ENCODE measurements around the gene UBE2QL1. TPM values are rescaled to one million over a fixed set of nuclear protein-coding genes. Genes with fewer than 3 reads are reported as not detected.

UBE2QL1 gene
- total RNA-seq, 1 experiment from 2014 or later: not detected

DNA sequence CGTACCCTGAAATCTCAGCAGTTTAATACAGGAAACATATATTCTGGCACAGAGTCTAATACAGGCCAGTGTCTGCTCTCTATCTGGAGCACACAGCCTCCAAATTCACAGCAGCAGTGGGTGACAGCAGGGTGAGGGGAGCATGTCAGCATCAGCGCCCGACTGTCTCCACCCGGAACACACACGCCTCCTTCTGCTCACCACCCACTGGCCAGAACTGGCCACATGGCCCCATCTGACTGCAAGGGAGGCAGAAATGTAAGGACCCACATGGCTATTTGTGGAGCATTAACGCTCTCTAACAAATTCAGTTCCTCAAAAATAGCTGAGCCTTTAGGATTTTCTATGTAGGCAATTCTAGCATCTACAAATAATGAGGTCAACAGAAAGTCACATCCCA is 24.6 kb downstream of the UBE2QL1 start:
- no peak overlapping the region for H3K4me3 ChIP-seq (ENCODE audit: low read depth, low read length)
- TF ChIP-seq, protein P1, sequence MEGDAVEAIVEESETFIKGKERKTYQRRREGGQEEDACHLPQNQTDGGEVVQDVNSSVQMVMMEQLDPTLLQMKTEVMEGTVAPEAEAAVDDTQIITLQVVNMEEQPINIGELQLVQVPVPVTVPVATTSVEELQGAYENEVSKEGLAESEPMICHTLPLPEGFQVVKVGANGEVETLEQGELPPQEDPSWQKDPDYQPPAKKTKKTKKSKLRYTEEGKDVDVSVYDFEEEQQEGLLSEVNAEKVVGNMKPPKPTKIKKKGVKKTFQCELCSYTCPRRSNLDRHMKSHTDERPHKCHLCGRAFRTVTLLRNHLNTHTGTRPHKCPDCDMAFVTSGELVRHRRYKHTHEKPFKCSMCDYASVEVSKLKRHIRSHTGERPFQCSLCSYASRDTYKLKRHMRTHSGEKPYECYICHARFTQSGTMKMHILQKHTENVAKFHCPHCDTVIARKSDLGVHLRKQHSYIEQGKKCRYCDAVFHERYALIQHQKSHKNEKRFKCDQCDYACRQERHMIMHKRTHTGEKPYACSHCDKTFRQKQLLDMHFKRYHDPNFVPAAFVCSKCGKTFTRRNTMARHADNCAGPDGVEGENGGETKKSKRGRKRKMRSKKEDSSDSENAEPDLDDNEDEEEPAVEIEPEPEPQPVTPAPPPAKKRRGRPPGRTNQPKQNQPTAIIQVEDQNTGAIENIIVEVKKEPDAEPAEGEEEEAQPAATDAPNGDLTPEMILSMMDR (IDR thresholded peaks at IDR 0.05; ENCODE audit: insufficient read depth in 1 of 2, low read depth in 1 of 2, low read length in 1 of 2, severe bottlenecking in 1 of 2, unreplicated experiment in 1 of 2): no peak
- intact Hi-C loops (cut with micrococcal nuclease; ENCODE audit: unreplicated experiment): no loop called here
- Mint-ChIP-seq H3K27ac (ENCODE audit: unreplicated experiment) (no peak overlapping the region), H3K27me3 (ENCODE audit: insufficient read depth, unreplicated experiment) (peaks cover 14% of the 10 kb centered on the region), H3K4me1 (ENCODE audit: low read depth, unreplicated experiment) (peaks cover 8% of the 10 kb centered on the region), H3K36me3 (ENCODE audit: insufficient read depth, unreplicated experiment) (no peaks in the 10 kb centered on the region), H3K9me3 (ENCODE audit: unreplicated experiment) (no peaks in the 10 kb centered on the region), H3K4me3 (ENCODE audit: unreplicated experiment) (no peak overlapping the region)
- H3K4me1 ChIP-seq: no peaks in the 10 kb centered on the region
- ChIA-PET CTCF (no interaction called here), POLR2A (no interaction called here)
- H3K27me3 ChIP-seq (replicated peaks; ENCODE audit: control insufficient read depth, insufficient read depth, low read length): peaks cover 2% of the 10 kb centered on the region; the same call in 1 of the 2 replicates
- BruUV-seq (replicated peaks): no TSS peak
- DNase-seq: no peak
- no peaks in the 10 kb centered on the region for H3K9me3 ChIP-seq
- no peaks in the 10 kb centered on the region for H3K36me3 ChIP-seq (ENCODE audit: control insufficient read depth, insufficient read depth, low read length)

DNA sequence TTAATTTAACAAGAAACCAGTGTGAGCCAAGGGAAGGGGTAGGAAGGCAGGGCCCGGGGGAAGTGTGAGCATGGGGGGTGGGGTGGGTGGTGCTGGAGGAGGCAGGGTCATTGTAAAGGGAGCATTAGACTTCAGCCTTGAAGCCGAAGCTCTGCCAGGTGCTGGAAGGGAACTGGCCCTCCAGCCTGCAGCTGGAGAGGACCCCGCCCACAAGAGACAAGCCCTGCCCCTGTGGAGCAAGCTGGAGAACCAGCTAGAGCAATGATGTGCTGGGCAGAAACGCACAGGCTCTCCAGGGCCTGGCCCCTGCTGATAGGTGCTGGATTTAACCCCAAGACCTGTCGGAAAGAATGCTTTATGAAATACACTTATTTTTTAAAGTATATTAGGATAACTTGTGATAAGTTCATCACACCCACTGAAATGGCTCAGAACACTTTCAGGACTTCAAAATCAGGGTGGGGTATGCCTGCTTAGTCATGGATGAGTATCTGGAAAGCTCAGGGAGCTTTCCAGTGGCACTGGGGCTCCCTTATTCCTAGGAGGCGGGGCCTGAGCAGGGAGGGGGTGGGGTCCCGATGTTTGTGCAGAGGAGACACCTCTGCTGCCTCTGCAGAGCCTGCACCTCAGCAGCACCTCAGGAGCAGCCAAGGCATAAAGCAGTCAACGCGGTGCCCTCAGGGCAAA is 27.1 kb downstream of the UBE2QL1 start:
- no peaks in the 10 kb centered on the region for H3K36me3 ChIP-seq (ENCODE audit: control insufficient read depth, insufficient read depth, low read length)
- H3K27me3 ChIP-seq (replicated peaks; ENCODE audit: control insufficient read depth, insufficient read depth, low read length): peaks cover 2% of the 10 kb centered on the region; the same call in 1 of the 2 replicates
- Mint-ChIP-seq H3K27ac (ENCODE audit: unreplicated experiment) (no peak overlapping the region), H3K4me3 (ENCODE audit: unreplicated experiment) (no peak overlapping the region), H3K4me1 (ENCODE audit: low read depth, unreplicated experiment) (peaks cover 8% of the 10 kb centered on the region), H3K9me3 (ENCODE audit: unreplicated experiment) (no peaks in the 10 kb centered on the region), H3K36me3 (ENCODE audit: insufficient read depth, unreplicated experiment) (no peaks in the 10 kb centered on the region), H3K27me3 (ENCODE audit: insufficient read depth, unreplicated experiment) (peaks cover 15% of the 10 kb centered on the region)
- H3K4me3 ChIP-seq (ENCODE audit: low read depth, low read length): no peak overlapping the region
- POLR2A ChIA-PET: no interaction called here
- no peaks in the 10 kb centered on the region for H3K9me3 ChIP-seq
- TF ChIP-seq, protein P1 (IDR thresholded peaks at IDR 0.05; ENCODE audit: insufficient read depth in 1 of 2, low read depth in 1 of 2, low read length in 1 of 2, severe bottlenecking in 1 of 2, unreplicated experiment in 1 of 2): no peak
- CTCF ChIA-PET: interaction anchor here (0.6 kb wide), 1 partner anchor 178 kb away, joined by 5 read pairs; no protein-coding TSS in a partner anchor
- peak in 1 of 2 experiments; percentile 13 for DNase-seq
- no peaks in the 10 kb centered on the region for H3K4me1 ChIP-seq
- no TSS peak for BruUV-seq (replicated peaks)
- intact Hi-C loops (cut with micrococcal nuclease; ENCODE audit: unreplicated experiment): no loop called here

DNA sequence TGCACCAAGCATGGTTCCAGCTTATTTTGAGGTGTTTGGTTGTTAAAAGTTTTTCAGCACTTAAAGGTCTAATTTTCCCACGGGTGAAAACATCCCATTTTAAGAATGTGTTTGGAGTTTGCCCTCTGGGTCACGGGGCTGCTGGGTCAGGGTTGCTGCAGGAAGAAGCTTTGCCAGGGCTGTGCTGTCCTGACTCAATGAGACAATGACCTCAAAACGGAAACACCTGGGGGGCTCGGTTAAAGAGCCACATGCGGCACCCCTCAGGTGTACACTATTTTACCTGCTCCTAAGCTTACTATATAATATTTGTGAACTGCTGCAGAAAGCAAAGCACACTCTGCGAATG is 27.6 kb downstream of the UBE2QL1 start:
- H3K36me3 ChIP-seq (ENCODE audit: control insufficient read depth, insufficient read depth, low read length): no peaks in the 10 kb centered on the region
- peaks cover 8% of the 10 kb centered on the region for H3K4me1 Mint-ChIP-seq (ENCODE audit: low read depth, unreplicated experiment)
- H3K9me3 ChIP-seq: no peaks in the 10 kb centered on the region
- TF ChIP-seq, protein P1 (IDR thresholded peaks at IDR 0.05; ENCODE audit: insufficient read depth in 1 of 2, low read depth in 1 of 2, low read length in 1 of 2, severe bottlenecking in 1 of 2, unreplicated experiment in 1 of 2): no peak
- DNase-seq: no peak
- CTCF ChIA-PET: interaction anchor here (0.6 kb wide), 1 partner anchor 178 kb away, joined by 5 read pairs; no protein-coding TSS in a partner anchor
- no peak overlapping the region for H3K4me3 ChIP-seq (ENCODE audit: low read depth, low read length)
- BruUV-seq (replicated peaks): no TSS peak
- intact Hi-C loops (cut with micrococcal nuclease; ENCODE audit: unreplicated experiment): no loop called here
- peaks cover 16% of the 10 kb centered on the region for H3K27me3 Mint-ChIP-seq (ENCODE audit: insufficient read depth, unreplicated experiment)
- no peaks in the 10 kb centered on the region for H3K4me1 ChIP-seq
- no peak overlapping the region for H3K27ac Mint-ChIP-seq (ENCODE audit: unreplicated experiment)
- peaks cover 2% of the 10 kb centered on the region; the same call in 1 of the 2 replicates for H3K27me3 ChIP-seq (replicated peaks; ENCODE audit: control insufficient read depth, insufficient read depth, low read length)
- no peak overlapping the region for H3K4me3 Mint-ChIP-seq (ENCODE audit: unreplicated experiment)
- no peaks in the 10 kb centered on the region for H3K9me3 Mint-ChIP-seq (ENCODE audit: unreplicated experiment)
- no peaks in the 10 kb centered on the region for H3K36me3 Mint-ChIP-seq (ENCODE audit: insufficient read depth, unreplicated experiment)
- POLR2A ChIA-PET: no interaction called here
